OCI-LY3 (cell line): ENCODE measurements around the gene CRHR2.

Source experiments
- H2AFZ ChIP-seq: fragments of 200-600, 300-600 bp; shearing (Covaris generic); 2 replicates; pipeline ENCODE4 v1.6.0; 2014; ENCODE audit warnings: antibody characterized with exemption, low read depth, low read length
- H3K27ac ChIP-seq: fragments of 200-600, 300-600 bp; sonication (generic); 2 replicates; pipeline ENCODE4 v1.5.1; 2014; ENCODE audit warnings: mild to moderate bottlenecking, low read length, moderate library complexity, mixed read lengths
- H3K27me3 ChIP-seq: fragments of 200-600, 300-600 bp; sonication (generic); 2 replicates; pipeline ENCODE4 v1.6.1; 2014; ENCODE audit warnings: low read depth, low read length, mixed read lengths
- H3K36me3 ChIP-seq: fragments of 200-600, 300-600 bp; sonication (generic); replicated peaks from 2 replicates; pipeline ENCODE3; 2014; ENCODE audit warnings: low read depth, low read length, mixed read lengths
- H3K4me1 ChIP-seq: fragments of 300-600, 200-600 bp; sonication (generic); 2 replicates; pipeline ENCODE4 v1.6.1; 2014; ENCODE audit warnings: low read length, mixed read lengths
- H3K4me2 ChIP-seq: fragments of 200-600, 300-600 bp; sonication (generic); 2 replicates; pipeline ENCODE4 v1.6.1; 2014; ENCODE audit warnings: low read length, mixed read lengths
- H3K4me3 ChIP-seq: fragments of 300-600, 200-600 bp; sonication (generic); 2 replicates; pipeline ENCODE4 v1.5.1; 2014; ENCODE audit warnings: antibody characterized with exemption, mild to moderate bottlenecking, low read length, moderate library complexity
- H3K79me2 ChIP-seq: fragments of 300-600, 200-600 bp; shearing (Covaris generic); 2 replicates; pipeline ENCODE4 v1.6.1; 2014; ENCODE audit warnings: mild to moderate bottlenecking, low read length, mixed read lengths
- H3K9ac ChIP-seq: fragments of 300-600, 200-600 bp; shearing (Covaris generic); 2 replicates; pipeline ENCODE4 v1.6.0; 2014; ENCODE audit warnings: mild to moderate bottlenecking, low read length, moderate library complexity
- H3K9me3 ChIP-seq: fragments of 200-600, 300-600 bp; shearing (Covaris generic); 2 replicates; pipeline ENCODE4 v1.6.1; 2014; ENCODE audit warnings: low read length, mixed read lengths; ENCODE audit not compliant: insufficient read depth
- H4K20me1 ChIP-seq: fragments of 200-600, 300-600 bp; sonication (generic); 2 replicates; pipeline ENCODE4 v1.6.1; 2016; ENCODE audit warnings: low read length, mixed read lengths; ENCODE audit not compliant: insufficient read depth
- EZH2phosphoT487 ChIP-seq: fragments of 200-600 bp; shearing (Covaris generic); IDR thresholded peaks from 2 replicates; pipeline ENCODE4 v1.6.1; 2018; ENCODE audit warnings: antibody characterized with exemption, mixed run types, low read depth
- TF ChIP-seq, protein P1 (sequence below): fragments of 200-600, 300-600 bp; sonication (generic); IDR thresholded peaks from 2 replicates; pipeline ENCODE4 v1.5.1; 2014; ENCODE audit warnings: antibody characterized with exemption, low read length, low read depth

Gene CRHR2

DNA sequence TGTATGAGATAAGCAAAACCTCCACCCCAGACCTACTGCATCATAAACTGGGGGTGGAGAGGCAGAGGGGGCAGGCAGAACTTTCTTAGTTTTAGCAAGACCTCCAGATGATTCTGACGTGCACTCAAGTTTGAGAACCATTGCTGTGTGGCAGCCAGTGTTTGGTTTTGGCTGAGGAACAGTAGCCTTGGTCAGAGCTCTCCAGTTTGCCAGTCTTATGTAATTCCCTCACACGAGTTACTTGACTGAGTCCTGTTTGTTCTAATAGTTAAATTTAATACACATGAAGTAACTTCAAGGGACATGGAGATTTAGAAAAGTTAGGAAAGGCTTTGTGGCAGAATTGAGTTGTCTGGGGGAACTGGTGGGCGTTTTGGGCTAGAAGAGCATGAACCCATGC lies 49.0 kb downstream of the CRHR2 start:
- Histone ChIP-seq H2AFZ (no peak overlapping the region), H3K9ac (no peak overlapping the region), H3K9me3 (no peaks in the 10 kb centered on the region), H3K27ac (no peak overlapping the region), H4K20me1 (no peaks in the 10 kb centered on the region), H3K27me3 (no peaks in the 10 kb centered on the region), H3K36me3 (peaks cover 57% of the 10 kb centered on the region), H3K4me3 (no peak overlapping the region), H3K4me1 (no peaks in the 10 kb centered on the region), H3K79me2 (no peaks in the 10 kb centered on the region), H3K4me2 (no peak overlapping the region)
- TF ChIP-seq, protein P1, sequence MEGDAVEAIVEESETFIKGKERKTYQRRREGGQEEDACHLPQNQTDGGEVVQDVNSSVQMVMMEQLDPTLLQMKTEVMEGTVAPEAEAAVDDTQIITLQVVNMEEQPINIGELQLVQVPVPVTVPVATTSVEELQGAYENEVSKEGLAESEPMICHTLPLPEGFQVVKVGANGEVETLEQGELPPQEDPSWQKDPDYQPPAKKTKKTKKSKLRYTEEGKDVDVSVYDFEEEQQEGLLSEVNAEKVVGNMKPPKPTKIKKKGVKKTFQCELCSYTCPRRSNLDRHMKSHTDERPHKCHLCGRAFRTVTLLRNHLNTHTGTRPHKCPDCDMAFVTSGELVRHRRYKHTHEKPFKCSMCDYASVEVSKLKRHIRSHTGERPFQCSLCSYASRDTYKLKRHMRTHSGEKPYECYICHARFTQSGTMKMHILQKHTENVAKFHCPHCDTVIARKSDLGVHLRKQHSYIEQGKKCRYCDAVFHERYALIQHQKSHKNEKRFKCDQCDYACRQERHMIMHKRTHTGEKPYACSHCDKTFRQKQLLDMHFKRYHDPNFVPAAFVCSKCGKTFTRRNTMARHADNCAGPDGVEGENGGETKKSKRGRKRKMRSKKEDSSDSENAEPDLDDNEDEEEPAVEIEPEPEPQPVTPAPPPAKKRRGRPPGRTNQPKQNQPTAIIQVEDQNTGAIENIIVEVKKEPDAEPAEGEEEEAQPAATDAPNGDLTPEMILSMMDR, result no peak
- no peak for TF ChIP-seq EZH2phosphoT487

DNA sequence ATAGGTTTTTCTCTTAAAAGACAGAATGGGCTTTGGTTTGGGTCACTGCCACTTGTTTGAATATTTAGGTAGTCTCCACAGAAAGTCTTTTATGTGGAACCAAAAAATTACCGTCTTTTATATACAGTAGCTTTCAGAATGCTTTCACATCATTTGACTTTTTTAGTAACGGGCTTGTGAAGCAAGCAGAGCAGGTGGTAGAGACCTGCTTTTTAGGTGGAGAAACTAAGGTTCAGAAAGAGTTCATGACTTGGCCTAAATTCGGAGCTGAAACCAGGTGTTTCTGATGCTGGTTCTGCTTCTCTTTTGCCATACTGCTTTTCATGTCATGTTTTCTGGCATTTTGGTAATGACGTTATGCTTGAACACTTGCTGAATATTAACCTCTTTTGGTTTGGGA lies 51.3 kb downstream of the CRHR2 start:
- no peak for TF ChIP-seq EZH2phosphoT487
- TF ChIP-seq, protein P1, result no peak
- Histone ChIP-seq H3K9ac (no peak overlapping the region), H3K27ac (no peak overlapping the region), H3K4me2 (no peak overlapping the region), H2AFZ (no peak overlapping the region), H3K27me3 (no peaks in the 10 kb centered on the region), H3K79me2 (no peaks in the 10 kb centered on the region), H3K4me3 (no peak overlapping the region), H3K9me3 (no peaks in the 10 kb centered on the region), H3K4me1 (no peaks in the 10 kb centered on the region), H4K20me1 (no peaks in the 10 kb centered on the region), H3K36me3 (peaks cover 56% of the 10 kb centered on the region)

DNA sequence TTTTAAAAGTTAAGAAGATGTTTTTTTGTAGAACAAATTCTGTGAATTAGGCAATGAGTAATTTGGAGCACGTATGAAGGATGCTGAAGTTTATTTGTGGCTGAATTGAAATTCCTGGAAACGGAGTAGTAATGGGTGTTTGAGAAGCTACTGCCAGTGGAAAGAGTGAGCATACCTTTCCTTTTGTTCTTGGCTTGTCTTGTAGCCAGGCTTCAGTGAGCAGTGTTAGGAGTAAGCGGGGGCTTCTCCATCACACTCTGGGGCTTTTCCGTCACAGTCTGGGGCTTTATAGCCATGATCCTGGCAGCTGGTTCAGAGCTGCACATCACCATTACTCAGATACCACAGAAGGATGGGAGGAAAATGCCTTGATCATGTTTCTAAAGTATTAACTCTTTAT lies 55.2 kb downstream of the CRHR2 start:
- H4K20me1 ChIP-seq, result no peaks in the 10 kb centered on the region

DNA sequence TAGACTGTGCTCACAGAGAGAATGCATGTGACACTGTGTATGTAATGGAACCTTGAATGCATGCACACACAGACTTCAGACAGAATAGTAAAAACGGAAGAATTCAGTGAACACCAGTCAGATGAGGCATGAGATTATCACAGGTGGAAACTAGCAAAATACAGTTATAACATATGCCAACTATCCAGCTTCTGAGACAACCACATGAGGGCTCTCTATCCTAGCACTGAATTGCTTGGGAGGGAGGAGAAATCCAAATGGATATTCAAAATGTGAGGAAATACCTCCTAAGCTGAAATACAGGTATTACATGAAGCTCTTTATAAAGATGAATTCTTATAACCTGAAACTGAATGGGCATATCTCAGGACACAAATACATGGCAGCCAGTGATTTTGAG lies 57.0 kb downstream of the CRHR2 start:
- Histone ChIP-seq H3K4me2 (no peak overlapping the region), H4K20me1 (no peaks in the 10 kb centered on the region), H3K9me3 (no peaks in the 10 kb centered on the region), H3K27ac (no peak overlapping the region), H3K9ac (no peak overlapping the region), H3K4me3 (no peak overlapping the region), H3K36me3 (peaks cover 57% of the 10 kb centered on the region), H3K79me2 (no peaks in the 10 kb centered on the region), H3K27me3 (no peaks in the 10 kb centered on the region), H2AFZ (no peak overlapping the region), H3K4me1 (no peaks in the 10 kb centered on the region)
- TF ChIP-seq, protein P1, result no peak
- no peak for TF ChIP-seq EZH2phosphoT487

More for the DNA sequence above, 55.2 kb downstream of the CRHR2 start:
- Histone ChIP-seq H3K27me3 (no peaks in the 10 kb centered on the region), H3K9ac (no peak overlapping the region), H3K36me3 (peaks cover 56% of the 10 kb centered on the region), H3K27ac (no peak overlapping the region), H2AFZ (no peak overlapping the region), H3K4me2 (no peak overlapping the region), H3K4me3 (no peak overlapping the region), H3K9me3 (no peaks in the 10 kb centered on the region), H3K79me2 (no peaks in the 10 kb centered on the region), H3K4me1 (no peaks in the 10 kb centered on the region)
- no peak for TF ChIP-seq EZH2phosphoT487
- TF ChIP-seq, protein P1, result no peak
